GM23338 (cell line): ENCODE measurements around the gene UCHL1. TPM values are rescaled to one million over a fixed set of nuclear protein-coding genes. Genes with fewer than 3 reads are reported as not detected.
"Not testable (repeated sequence)": the region's sequence is repeated elsewhere in the genome, so short reads cannot be mapped to it uniquely, and the experiment has no call there.

ENCODE experiments used
- ATAC-seq: fragments of 200-7000 bp; cut with Tn5 transposase; 3 replicates; pipeline ENCODE4 v1.9.1; 2020
- DNase-seq: peaks from one replicate; pipeline ENCODE4 v3.0.0-alpha.2; 2015; ENCODE audit warnings: low spot score
- H2AFZ ChIP-seq: fragments of 200-600 bp; sonication (generic); 2 replicates; pipeline ENCODE4 v1.8.0; 2016; ENCODE audit warnings: antibody characterized with exemption, mild to moderate bottlenecking, moderate library complexity
- H3F3A ChIP-seq: fragments of 200-600 bp; sonication (generic); replicated peaks from 2 replicates; pipeline ENCODE4 v1.8.0; 2017; ENCODE audit warnings: antibody characterized with exemption, mixed run types, low read depth
- H3K27ac ChIP-seq: fragments of 200-600 bp; sonication (generic); 2 replicates; pipeline ENCODE4 v1.6.1; 2016; ENCODE audit warnings: low read depth
- H3K27me3 ChIP-seq: fragments of 200-600 bp; sonication (generic); 2 replicates; pipeline ENCODE4 v1.8.0; 2016; ENCODE audit warnings: mild to moderate bottlenecking, mixed run types, moderate library complexity; ENCODE audit not compliant: insufficient read depth
- H3K36me3 ChIP-seq: fragments of 200-600 bp; sonication (generic); 2 replicates; pipeline ENCODE4 v1.8.0; 2016; ENCODE audit warnings: mild to moderate bottlenecking; ENCODE audit not compliant: insufficient read depth
- H3K4me1 ChIP-seq: fragments of 200-600 bp; sonication (generic); 2 replicates; pipeline ENCODE4 v1.8.0; 2016; ENCODE audit warnings: mild to moderate bottlenecking, moderate library complexity; ENCODE audit not compliant: insufficient read depth
- H3K4me2 ChIP-seq: fragments of 200-600 bp; sonication (generic); 2 replicates; pipeline ENCODE4 v1.7.1; 2017; ENCODE audit warnings: mixed run types
- H3K4me3 ChIP-seq: fragments of 200-600 bp; sonication (generic); 2 replicates; pipeline ENCODE4 v1.6.1; 2016; ENCODE audit warnings: mixed run types
- H3K79me2 ChIP-seq: fragments of 200-600 bp; sonication (generic); replicated peaks from 2 replicates; pipeline ENCODE4 v1.8.0; 2017; ENCODE audit warnings: mild to moderate bottlenecking; ENCODE audit not compliant: insufficient read depth
- H3K9me2 ChIP-seq: fragments of 200-600 bp; sonication (generic); 2 replicates; pipeline ENCODE4 v1.8.0; 2017; ENCODE audit not compliant: insufficient read depth
- H4K20me1 ChIP-seq: fragments of 200-600 bp; sonication (generic); replicated peaks from 2 replicates; pipeline ENCODE4 v1.8.0; 2017; ENCODE audit warnings: mild to moderate bottlenecking; ENCODE audit not compliant: insufficient read depth
- H3K27ac Mint-ChIP-seq: 2 replicates; pipeline ENCODE4 v1.8.0; 2020; ENCODE audit warnings: inconsistent platforms, mild to moderate bottlenecking, moderate library complexity, mixed read lengths
- H3K27me3 Mint-ChIP-seq: 3 replicates; pipeline ENCODE4 v1.8.0; 2022; ENCODE audit warnings: low read depth, mild to moderate bottlenecking, moderate library complexity, mixed read lengths, inconsistent platforms; ENCODE audit not compliant: insufficient read depth, poor library complexity
- H3K36me3 Mint-ChIP-seq: 3 replicates; pipeline ENCODE4 v1.8.0; 2021; ENCODE audit warnings: low read depth, mild to moderate bottlenecking, inconsistent platforms, moderate library complexity, mixed read lengths
- H3K4me1 Mint-ChIP-seq: 3 replicates; pipeline ENCODE4 v1.8.0; 2020; ENCODE audit warnings: mild to moderate bottlenecking, inconsistent platforms, mixed read lengths
- H3K4me3 Mint-ChIP-seq: 3 replicates; pipeline ENCODE4 v1.8.0; 2021; ENCODE audit warnings: moderate library complexity, mild to moderate bottlenecking, inconsistent platforms, mixed read lengths
- H3K9me3 Mint-ChIP-seq: 3 replicates; pipeline ENCODE4 v1.8.0; 2020; ENCODE audit warnings: moderate library complexity, mild to moderate bottlenecking, inconsistent platforms, mixed read lengths
- CREB1 ChIP-seq: fragments of 250-450 bp; sonication (Bioruptor Pico); IDR thresholded peaks from 2 replicates; pipeline ENCODE4 v1.5.0; 2020; ENCODE audit warnings: low read depth, mild to moderate bottlenecking, moderate library complexity
- ETS1 ChIP-seq: IDR thresholded peaks from 2 replicates; pipeline ENCODE4 v1.6.1; 2016; ENCODE audit warnings: antibody characterized with exemption
- EZH2 ChIP-seq: fragments of 200-600 bp; sonication (generic); IDR thresholded peaks from one replicate; pipeline ENCODE4 v1.8.0; 2017; ENCODE audit warnings: antibody characterized with exemption, mild to moderate bottlenecking, low read depth; ENCODE audit not compliant: unreplicated experiment
- JUNB ChIP-seq: IDR thresholded peaks from one replicate; pipeline ENCODE4 v1.6.1; 2016; ENCODE audit warnings: antibody characterized with exemption; ENCODE audit not compliant: unreplicated experiment
- NANOG ChIP-seq: IDR thresholded peaks from 2 replicates; pipeline ENCODE4 v1.6.1; 2016; ENCODE audit warnings: antibody characterized with exemption, borderline replicate concordance
- REST ChIP-seq: IDR thresholded peaks from one replicate; pipeline ENCODE4 v1.6.1; 2018; ENCODE audit warnings: antibody characterized with exemption; ENCODE audit not compliant: unreplicated experiment
- STAT1 ChIP-seq: IDR thresholded peaks from one replicate; pipeline ENCODE4 v1.6.1; 2016; ENCODE audit warnings: antibody characterized with exemption; ENCODE audit not compliant: unreplicated experiment
- ZNF114 ChIP-seq: fragments of 250-450 bp; sonication (Bioruptor Pico); IDR thresholded peaks from 2 replicates; pipeline ENCODE4 v1.5.0; 2020; ENCODE audit warnings: mild to moderate bottlenecking, moderate library complexity
- ZNF331 ChIP-seq: fragments of 250-450 bp; sonication (Bioruptor Pico); IDR thresholded peaks from 2 replicates; pipeline ENCODE4 v1.5.0; 2020; ENCODE audit warnings: low read depth, mild to moderate bottlenecking, moderate library complexity
- ZNF462 ChIP-seq: fragments of 250-450 bp; sonication (Bioruptor Pico); IDR thresholded peaks from 2 replicates; pipeline ENCODE4 v1.5.0; 2020; ENCODE audit warnings: mild to moderate bottlenecking, moderate library complexity
- polyA plus RNA-seq: library from polyadenylated mRNA; unstranded; fragments of >200 nt; fragmentation: Nextera tagmentation; extraction: Ambion mirVana; gene quantifications from 2 replicates; pipeline ENCODE4 v1.2.1, GENCODE V29; 2016
- total RNA-seq: library from RNA; depleted of rRNA; stranded (reverse); fragments of >200 nt; shearing (Covaris generic); gene quantifications from 2 replicates; pipeline ENCODE4 v1.2.3, GENCODE V29; 2014

The UCHL1 gene
- total and polyA plus RNA-seq, 2 experiments from 2014 or later: 998 to 1,758 TPM

- not testable (repeated sequence) for H3K4me1 Mint-ChIP-seq, ATAC-seq, H3K27ac Mint-ChIP-seq, H3K9me2 ChIP-seq, H3K79me2 ChIP-seq, H3K27me3 ChIP-seq, H2AFZ ChIP-seq, H3K27me3 Mint-ChIP-seq, H3K4me1 ChIP-seq, H4K20me1 ChIP-seq, H3K27ac ChIP-seq, H3K4me3 Mint-ChIP-seq, DNase-seq, H3K4me2 ChIP-seq, H3F3A ChIP-seq, H3K4me3 ChIP-seq, H3K36me3 ChIP-seq
- Mint-ChIP-seq H3K36me3 (peaks cover 34% of the 10 kb centered on the region), H3K9me3 (peaks cover 33% of the 10 kb centered on the region)
These were observed 19.2 kb downstream of the UCHL1 start for GRCh38 chr4:41275931-41276330.

- Mint-ChIP-seq H3K27ac (no peak overlapping the region), H3K9me3 (peaks cover 29% of the 10 kb centered on the region), H3K4me3 (no peak overlapping the region), H3K4me1 (no peaks in the 10 kb centered on the region), H3K36me3 (peaks cover 29% of the 10 kb centered on the region), H3K27me3 (no peaks in the 10 kb centered on the region)
- ATAC-seq (peak; percentile 29; the same call in 2 of the 3 replicates), DNase-seq (no peak)
- Histone ChIP-seq H3K4me2 (no peak overlapping the region), H3K79me2 (no peaks in the 10 kb centered on the region), H3K4me3 (no peak overlapping the region), H3K27me3 (no peaks in the 10 kb centered on the region), H4K20me1 (no peaks in the 10 kb centered on the region), H3K4me1 (no peaks in the 10 kb centered on the region), H3K9me2 (no peaks in the 10 kb centered on the region), H2AFZ (no peak overlapping the region), H3K27ac (no peak overlapping the region), H3F3A (no peaks in the 10 kb centered on the region), H3K36me3 (no peaks in the 10 kb centered on the region; the same call in 1 of the 2 replicates)
- TF ChIP-seq REST (no peak), ZNF331 (no peak), ZNF462 (CRISPR knock-in tag) (no peak), EZH2 (no peak), CREB1 (CRISPR knock-in tag) (no peak), NANOG (no peak), STAT1 (no peak), ETS1 (no peak), ZNF114 (CRISPR knock-in tag) (no peak), JUNB (no peak)
These were observed 23.3 kb downstream of the UCHL1 start for GRCh38 chr4:41280010-41280409.
